Stomach (tissue), 4 donors: ENCODE results near the gene PRUNE1.
A peak's percentile ranks its signal among the peaks of the same experiment; 100 is the strongest.

ENCODE experiments used
- EP300 ChIP-seq: sonication (generic); formaldehyde crosslinking; IDR thresholded peaks from one replicate; pipeline ENCODE4 v1.6.1; 2017; ENCODE audit warnings: antibody characterized with exemption
- POLR2A ChIP-seq, 4 donors: fragments of 450-650 bp; IDR thresholded peaks; one replicate each; pipeline ENCODE4 v1.6.1; 2016; ENCODE audit warnings: antibody characterized with exemption in 4 of 4, control low read depth in 2 of 4, mild to moderate bottlenecking in 1 of 4, moderate library complexity in 1 of 4
- POLR2AphosphoS5 ChIP-seq, 3 donors: sonication (generic); formaldehyde crosslinking; IDR thresholded peaks; one replicate each; pipeline ENCODE4 v1.6.1; 2016; ENCODE audit warnings: antibody characterized with exemption in 3 of 3
- TF ChIP-seq, protein P1 (sequence below), 7 experiments: fragments of 450-650 bp in 4 of 7; fragments of 200-600 bp in 3 of 7; sonication (generic) in 3 of 7; IDR thresholded peaks; one replicate each; pipeline ENCODE4 v1.5.1; 2016 to 2019; ENCODE audit warnings: antibody characterized with exemption in 7 of 7, control low read depth in 2 of 7, mild to moderate bottlenecking in 1 of 7

GRCh38 chr1:151008244-151009205 is at the start of gene PRUNE1:
- no peak for TF ChIP-seq POLR2A (IDR thresholded peaks at IDR 0.05)
- TF ChIP-seq, protein P1, sequence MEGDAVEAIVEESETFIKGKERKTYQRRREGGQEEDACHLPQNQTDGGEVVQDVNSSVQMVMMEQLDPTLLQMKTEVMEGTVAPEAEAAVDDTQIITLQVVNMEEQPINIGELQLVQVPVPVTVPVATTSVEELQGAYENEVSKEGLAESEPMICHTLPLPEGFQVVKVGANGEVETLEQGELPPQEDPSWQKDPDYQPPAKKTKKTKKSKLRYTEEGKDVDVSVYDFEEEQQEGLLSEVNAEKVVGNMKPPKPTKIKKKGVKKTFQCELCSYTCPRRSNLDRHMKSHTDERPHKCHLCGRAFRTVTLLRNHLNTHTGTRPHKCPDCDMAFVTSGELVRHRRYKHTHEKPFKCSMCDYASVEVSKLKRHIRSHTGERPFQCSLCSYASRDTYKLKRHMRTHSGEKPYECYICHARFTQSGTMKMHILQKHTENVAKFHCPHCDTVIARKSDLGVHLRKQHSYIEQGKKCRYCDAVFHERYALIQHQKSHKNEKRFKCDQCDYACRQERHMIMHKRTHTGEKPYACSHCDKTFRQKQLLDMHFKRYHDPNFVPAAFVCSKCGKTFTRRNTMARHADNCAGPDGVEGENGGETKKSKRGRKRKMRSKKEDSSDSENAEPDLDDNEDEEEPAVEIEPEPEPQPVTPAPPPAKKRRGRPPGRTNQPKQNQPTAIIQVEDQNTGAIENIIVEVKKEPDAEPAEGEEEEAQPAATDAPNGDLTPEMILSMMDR (IDR thresholded peaks at IDR 0.05): peak in 1 of 7 experiments; percentile 37
- TF ChIP-seq POLR2AphosphoS5 (IDR thresholded peaks at IDR 0.05): peak; percentile 19 to 80 (median 44)
- TF ChIP-seq EP300: no peak
